Gastroesophageal sphincter (tissue), 3 donors: ENCODE results near the gene THRAP3.

Experiments used
- POLR2A ChIP-seq, 2 donors: fragments of 450-650 bp; IDR thresholded peaks; one replicate each; pipeline ENCODE4 v1.6.1; 2017; ENCODE audit warnings: antibody characterized with exemption in 2 of 2, mild to moderate bottlenecking in 2 of 2, moderate library complexity in 1 of 2
- TF ChIP-seq, protein P1 (sequence below), 4 experiments: fragments of 200-600 bp in 2 of 4; fragments of 450-650 bp in 2 of 4; sonication (generic) in 1 of 4; IDR thresholded peaks; one replicate each; pipeline ENCODE4 v1.5.1; 2017 to 2019; ENCODE audit warnings: antibody characterized with exemption in 4 of 4, mild to moderate bottlenecking in 2 of 4, moderate library complexity in 2 of 4

DNA sequence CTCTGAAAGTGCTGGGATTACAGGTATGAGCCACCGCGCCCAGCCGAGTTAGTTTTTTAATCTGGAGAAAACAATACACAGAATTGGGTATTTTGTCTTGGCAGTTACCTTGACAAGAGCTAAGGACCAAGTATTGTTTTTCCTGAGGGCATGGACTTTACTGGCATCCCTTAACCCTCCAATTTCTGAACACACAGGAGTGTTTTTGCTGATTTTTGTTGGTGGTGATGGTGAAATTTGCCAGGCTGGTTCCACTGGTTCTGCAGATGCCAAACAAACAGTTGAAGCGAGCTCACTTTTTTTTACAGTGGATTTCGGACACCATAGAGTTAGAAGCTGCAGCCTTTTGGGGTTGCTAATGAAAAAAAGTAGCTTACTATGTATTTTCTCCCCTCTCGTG, 44.7 kb downstream of the THRAP3 start:
- no peak for TF ChIP-seq POLR2A (IDR thresholded peaks at IDR 0.05)
- TF ChIP-seq, protein P1, sequence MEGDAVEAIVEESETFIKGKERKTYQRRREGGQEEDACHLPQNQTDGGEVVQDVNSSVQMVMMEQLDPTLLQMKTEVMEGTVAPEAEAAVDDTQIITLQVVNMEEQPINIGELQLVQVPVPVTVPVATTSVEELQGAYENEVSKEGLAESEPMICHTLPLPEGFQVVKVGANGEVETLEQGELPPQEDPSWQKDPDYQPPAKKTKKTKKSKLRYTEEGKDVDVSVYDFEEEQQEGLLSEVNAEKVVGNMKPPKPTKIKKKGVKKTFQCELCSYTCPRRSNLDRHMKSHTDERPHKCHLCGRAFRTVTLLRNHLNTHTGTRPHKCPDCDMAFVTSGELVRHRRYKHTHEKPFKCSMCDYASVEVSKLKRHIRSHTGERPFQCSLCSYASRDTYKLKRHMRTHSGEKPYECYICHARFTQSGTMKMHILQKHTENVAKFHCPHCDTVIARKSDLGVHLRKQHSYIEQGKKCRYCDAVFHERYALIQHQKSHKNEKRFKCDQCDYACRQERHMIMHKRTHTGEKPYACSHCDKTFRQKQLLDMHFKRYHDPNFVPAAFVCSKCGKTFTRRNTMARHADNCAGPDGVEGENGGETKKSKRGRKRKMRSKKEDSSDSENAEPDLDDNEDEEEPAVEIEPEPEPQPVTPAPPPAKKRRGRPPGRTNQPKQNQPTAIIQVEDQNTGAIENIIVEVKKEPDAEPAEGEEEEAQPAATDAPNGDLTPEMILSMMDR (IDR thresholded peaks at IDR 0.05): no peak
